Esophagus squamous epithelium (tissue), 4 donors: Measurements from ENCODE around the gene SRPK3.

ENCODE experiments used
- POLR2A ChIP-seq, 4 donors: fragments of 450-650 bp; IDR thresholded peaks; one replicate each; pipeline ENCODE4 v1.6.1; 2017; ENCODE audit warnings: antibody characterized with exemption in 4 of 4, mild to moderate bottlenecking in 4 of 4, moderate library complexity in 3 of 4
- TF ChIP-seq, protein P1 (sequence below), 6 experiments: fragments of 450-650 bp in 4 of 6; fragments of 200-600 bp in 2 of 6; sonication (generic) in 2 of 6; IDR thresholded peaks; one replicate each; pipeline ENCODE4 v1.5.1; 2016 to 2019; ENCODE audit warnings: antibody characterized with exemption in 6 of 6, mild to moderate bottlenecking in 4 of 6, moderate library complexity in 4 of 6

DNA sequence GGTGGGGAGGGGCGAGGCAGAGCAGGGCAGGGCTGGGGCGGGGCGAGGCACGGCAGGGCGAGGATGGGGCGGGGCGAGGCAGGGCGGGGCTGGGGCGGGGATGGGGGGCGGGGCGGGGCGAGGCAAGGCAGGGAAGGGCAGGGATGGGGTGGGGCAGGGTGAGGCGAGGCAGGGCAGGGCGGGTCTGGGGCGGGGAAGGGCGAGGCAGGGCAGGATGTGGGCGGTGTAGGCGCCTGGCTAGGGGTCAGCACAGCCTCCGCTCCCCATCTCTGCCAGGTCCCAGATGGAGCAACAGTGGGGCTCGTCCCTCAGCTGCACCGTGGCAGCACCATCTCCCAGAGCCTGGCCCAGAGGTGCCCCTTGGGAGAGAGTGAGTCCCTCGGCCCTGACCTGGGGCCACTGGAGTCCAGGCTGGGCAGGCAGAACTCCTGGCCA lies 4.2 kb upstream of the SRPK3 start:
- TF ChIP-seq, protein P1, sequence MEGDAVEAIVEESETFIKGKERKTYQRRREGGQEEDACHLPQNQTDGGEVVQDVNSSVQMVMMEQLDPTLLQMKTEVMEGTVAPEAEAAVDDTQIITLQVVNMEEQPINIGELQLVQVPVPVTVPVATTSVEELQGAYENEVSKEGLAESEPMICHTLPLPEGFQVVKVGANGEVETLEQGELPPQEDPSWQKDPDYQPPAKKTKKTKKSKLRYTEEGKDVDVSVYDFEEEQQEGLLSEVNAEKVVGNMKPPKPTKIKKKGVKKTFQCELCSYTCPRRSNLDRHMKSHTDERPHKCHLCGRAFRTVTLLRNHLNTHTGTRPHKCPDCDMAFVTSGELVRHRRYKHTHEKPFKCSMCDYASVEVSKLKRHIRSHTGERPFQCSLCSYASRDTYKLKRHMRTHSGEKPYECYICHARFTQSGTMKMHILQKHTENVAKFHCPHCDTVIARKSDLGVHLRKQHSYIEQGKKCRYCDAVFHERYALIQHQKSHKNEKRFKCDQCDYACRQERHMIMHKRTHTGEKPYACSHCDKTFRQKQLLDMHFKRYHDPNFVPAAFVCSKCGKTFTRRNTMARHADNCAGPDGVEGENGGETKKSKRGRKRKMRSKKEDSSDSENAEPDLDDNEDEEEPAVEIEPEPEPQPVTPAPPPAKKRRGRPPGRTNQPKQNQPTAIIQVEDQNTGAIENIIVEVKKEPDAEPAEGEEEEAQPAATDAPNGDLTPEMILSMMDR (IDR thresholded peaks at IDR 0.05) = no peak
- no peak for TF ChIP-seq POLR2A (IDR thresholded peaks at IDR 0.05)
